ENCODE data around the gene NR1D1.

DNA sequence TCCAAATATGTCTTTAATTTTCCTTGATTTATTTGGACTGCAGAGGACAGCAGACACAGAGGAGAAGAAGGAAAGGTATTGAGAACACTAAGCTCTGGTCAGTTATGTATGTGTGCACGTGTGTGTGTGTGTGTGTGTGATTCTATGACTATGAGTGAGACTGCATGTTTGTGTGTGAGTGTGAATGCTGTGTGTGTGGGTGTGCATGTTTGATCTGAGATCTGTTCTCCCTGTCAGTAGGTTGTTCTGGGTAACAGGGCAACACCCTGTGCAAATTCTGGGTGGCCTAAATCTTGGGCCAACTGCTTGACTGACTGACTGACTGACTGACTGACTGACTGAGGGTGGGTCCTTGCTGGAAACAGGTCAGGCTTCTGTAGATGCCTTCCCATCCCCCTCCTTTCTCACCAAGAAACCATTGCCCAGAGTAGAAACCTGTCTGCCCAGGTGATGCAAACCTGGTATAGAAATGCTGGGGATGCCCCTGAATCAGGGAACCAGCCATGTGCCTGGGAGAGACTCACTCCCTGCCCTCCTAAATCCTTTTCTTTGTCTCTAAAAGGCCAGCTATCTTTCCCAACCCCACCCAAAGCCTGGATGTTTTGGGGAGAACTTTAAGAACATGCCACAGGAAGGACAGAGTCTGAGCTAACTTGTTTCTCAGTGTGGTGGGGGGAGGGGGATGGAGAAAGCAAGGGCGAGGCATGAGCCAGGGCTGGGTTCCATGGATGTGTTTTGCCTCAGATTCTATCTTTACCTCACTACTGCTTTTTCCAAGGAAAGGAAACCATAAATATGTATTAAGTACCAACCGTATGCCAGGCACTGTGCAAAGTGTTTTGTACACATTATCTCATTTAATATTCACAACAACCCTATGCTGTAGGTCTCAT, 4.5 kb upstream of the NR1D1 start:
- TF ChIP-seq POLR2AphosphoS5 (IDR thresholded peaks at IDR 0.05; ENCODE audit: low read depth, low read length) = no peak
- no peak for TF ChIP-seq FOXP2 (optimal IDR thresholded peaks at IDR 0.05; ENCODE audit: borderline replicate concordance, extremely low read depth, extremely low read length, insufficient read depth)
- no peak for TF ChIP-seq TAF1 (IDR thresholded peaks at IDR 0.05; ENCODE audit: borderline replicate concordance, insufficient read depth, low read length)
- TF ChIP-seq REST (IDR thresholded peaks at IDR 0.05; ENCODE audit: insufficient read depth in 1 of 2, low read depth in 2 of 2, low read length in 2 of 2) = no peak
- TF ChIP-seq SIN3A (IDR thresholded peaks at IDR 0.05; ENCODE audit: borderline replicate concordance, insufficient read depth, low read length) = no peak

All from PFSK-1 (cell line).